Measurements from ENCODE around the gene FNTB. TPM values are rescaled to one million over a fixed set of nuclear protein-coding genes. Genes with fewer than 3 reads are reported as not detected.

The FNTB gene
- total and polyA plus RNA-seq, 3 donors from 2014 or later = 43.2 to 68.1 (median 52.5) TPM

- H3K9me3 ChIP-seq = no peaks in the 10 kb centered on the region
- no peaks in the 10 kb centered on the region for H3K27me3 ChIP-seq
- no peaks in the 10 kb centered on the region for H3K4me1 ChIP-seq
- WGBS, 2 donors = 60 to 71% methylated on average over 5 of the region's 5 CpGs
- TF ChIP-seq POLR2A (IDR thresholded peaks at IDR 0.05) (no peak), CTCF (IDR thresholded peaks at IDR 0.05) (no peak)
- intact Hi-C loops (cut with DNase I; ENCODE audit: low total_unique reads) = no loop called here
- H3K4me3 ChIP-seq = no peak overlapping the region
- DNase-seq = no peak
- H3K36me3 ChIP-seq (ENCODE audit: low read depth, missing control alignments) = no peaks in the 10 kb centered on the region
- H3K27ac ChIP-seq = no peak overlapping the region
Measured at GRCh38 chr14:64992328-64992885, 5.7 kb downstream of the FNTB start.

GRCh38 chr14:64993266-64993930 is 6.7 kb downstream of the FNTB start:
- TF ChIP-seq CTCF (IDR thresholded peaks at IDR 0.05) (no peak), POLR2A (IDR thresholded peaks at IDR 0.05) (no peak)
- Histone ChIP-seq H3K36me3 (ENCODE audit: low read depth, missing control alignments) (no peaks in the 10 kb centered on the region), H3K9me3 (no peaks in the 10 kb centered on the region), H3K27ac (no peak overlapping the region), H3K4me1 (no peaks in the 10 kb centered on the region), H3K4me3 (no peak overlapping the region), H3K27me3 (no peaks in the 10 kb centered on the region)
- 97 to 100% methylated on average over 3 of the region's 3 CpGs for WGBS, 2 donors
- no peak for DNase-seq
- intact Hi-C loops (cut with DNase I; ENCODE audit: low total_unique reads) = no loop called here

GRCh38 chr14:64994540-64994939 is 7.8 kb downstream of the FNTB start:
- WGBS, 2 donors = 87 to 96% methylated on average over 2 of the region's 2 CpGs

GRCh38 chr14:64995291-64995690 is 8.6 kb downstream of the FNTB start:
- H3K4me1 ChIP-seq = no peaks in the 10 kb centered on the region
- H3K27ac ChIP-seq = no peak overlapping the region
- no peaks in the 10 kb centered on the region for H3K27me3 ChIP-seq
- intact Hi-C loops (cut with DNase I; ENCODE audit: low total_unique reads) = no loop called here
- DNase-seq = no peak
- no peaks in the 10 kb centered on the region for H3K9me3 ChIP-seq
- no peaks in the 10 kb centered on the region for H3K36me3 ChIP-seq (ENCODE audit: low read depth, missing control alignments)
- TF ChIP-seq CTCF (IDR thresholded peaks at IDR 0.05) = no peak
- no peak for TF ChIP-seq POLR2A (IDR thresholded peaks at IDR 0.05)
- no peak overlapping the region for H3K4me3 ChIP-seq
- 87 to 95% methylated on average over 3 of the region's 3 CpGs for WGBS, 2 donors

More at GRCh38 chr14:64994540-64994939, 7.8 kb downstream of the FNTB start:
- no peaks in the 10 kb centered on the region for H3K36me3 ChIP-seq (ENCODE audit: low read depth, missing control alignments)
- intact Hi-C loops (cut with DNase I; ENCODE audit: low total_unique reads) = no loop called here
- TF ChIP-seq CTCF (IDR thresholded peaks at IDR 0.05) = no peak
- no peak for TF ChIP-seq POLR2A (IDR thresholded peaks at IDR 0.05)
- no peaks in the 10 kb centered on the region for H3K4me1 ChIP-seq
- H3K27ac ChIP-seq = no peak overlapping the region
- no peak for DNase-seq
- H3K4me3 ChIP-seq = no peak overlapping the region
- H3K27me3 ChIP-seq = no peaks in the 10 kb centered on the region
- no peaks in the 10 kb centered on the region for H3K9me3 ChIP-seq
